ENCODE results near the gene MT2A.

MT2A gene

GRCh38 chr16:56632156-56632847, 23.9 kb downstream of the MT2A start, which contains the start of gene MT1M:
TSS of gene MT1M (plus strand) at chr16:56632659. CDS start at chr16:56632732, 73 bp downstream.
- peak in 41 of 42 donors; percentile 27 to 82 (median 61) for DNase-seq
- intact Hi-C loops (cut with DNase I) = no loop called here

DNA sequence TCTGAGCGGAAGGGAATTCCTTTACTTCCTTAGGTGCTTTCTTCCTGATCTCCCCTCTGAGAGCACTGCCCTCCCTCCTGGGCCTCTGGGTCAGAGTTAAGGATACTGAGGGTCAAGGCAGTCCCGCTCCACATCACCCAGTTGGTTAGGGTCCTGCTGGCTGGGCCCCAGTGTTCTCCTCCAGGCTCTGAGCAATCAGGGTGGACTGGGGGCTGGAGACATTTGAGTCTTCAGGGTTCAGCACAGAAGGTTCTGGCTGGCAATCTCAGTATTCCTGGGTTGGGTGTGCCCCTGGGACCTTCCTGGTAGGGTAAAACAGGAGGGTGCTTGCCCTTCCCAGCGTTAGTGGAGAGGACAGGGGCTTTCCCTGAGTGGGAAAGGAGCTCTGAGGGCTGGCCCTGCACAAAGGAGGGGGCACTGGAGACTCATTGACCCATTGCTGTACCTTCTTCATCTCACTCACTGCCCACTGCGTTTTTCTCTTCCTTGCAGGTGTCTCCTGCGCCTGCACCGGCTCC, 24.5 kb downstream of the MT2A start:
- intact Hi-C loops (cut with DNase I) = no loop called here
- DNase-seq = no peak

DNA sequence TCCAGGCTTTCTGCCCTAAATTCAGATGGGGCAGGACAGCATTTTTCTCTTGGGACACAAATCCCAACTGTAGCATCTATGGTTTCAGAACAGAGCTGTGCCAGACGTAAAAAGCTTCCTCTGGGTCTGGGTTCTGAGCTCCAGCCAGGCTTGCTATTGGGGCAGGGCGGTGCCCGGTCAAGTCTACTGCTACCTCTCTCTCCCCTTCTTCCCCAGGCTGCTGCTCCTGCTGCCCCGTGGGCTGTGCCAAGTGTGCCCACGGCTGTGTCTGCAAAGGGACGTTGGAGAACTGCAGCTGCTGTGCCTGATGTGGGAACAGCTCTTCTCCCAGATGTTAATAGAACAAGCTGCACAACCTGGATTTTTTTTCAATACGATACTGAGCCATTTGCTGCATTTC, 25.2 kb downstream of the MT2A start:
- intact Hi-C loops (cut with DNase I) = no loop called here
- no peak for DNase-seq

DNA sequence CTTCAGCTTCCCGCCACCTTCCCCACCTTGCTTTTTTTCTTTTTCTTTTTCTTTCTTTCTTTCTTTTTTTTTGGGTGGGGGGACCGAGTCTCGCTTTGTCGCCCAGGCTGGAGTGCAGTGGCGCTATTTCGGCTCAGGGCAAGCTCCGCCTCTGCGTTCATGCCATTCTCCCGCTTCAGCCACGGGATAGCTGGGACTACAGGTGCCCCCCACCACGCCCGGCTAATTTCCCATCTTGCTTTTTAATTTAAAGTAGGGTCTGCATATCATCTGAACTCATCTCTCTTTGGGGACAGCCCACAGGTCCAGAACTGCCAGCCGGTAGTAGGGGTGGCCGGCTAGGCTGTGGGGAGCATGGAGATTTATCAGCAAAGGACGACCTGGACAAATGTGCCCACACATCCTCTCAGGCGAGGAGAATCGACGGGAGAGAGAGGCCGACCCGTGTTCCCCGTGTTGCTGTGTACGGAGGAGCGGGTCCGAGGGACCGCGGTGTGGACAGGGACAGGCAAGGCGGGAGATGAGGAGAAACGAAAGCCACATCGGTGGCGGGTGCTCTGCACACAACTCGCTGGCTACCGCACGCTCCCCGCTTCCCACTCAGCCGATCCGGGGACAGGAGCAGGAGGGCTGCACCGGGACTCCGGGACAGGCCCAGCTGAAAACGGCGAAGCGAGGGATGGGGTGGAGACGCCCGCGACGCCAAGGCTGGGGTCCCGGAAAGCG, 26.5 kb downstream of the MT2A start:
- no peak for DNase-seq
- intact Hi-C loops (cut with DNase I) = no loop called here

DNA sequence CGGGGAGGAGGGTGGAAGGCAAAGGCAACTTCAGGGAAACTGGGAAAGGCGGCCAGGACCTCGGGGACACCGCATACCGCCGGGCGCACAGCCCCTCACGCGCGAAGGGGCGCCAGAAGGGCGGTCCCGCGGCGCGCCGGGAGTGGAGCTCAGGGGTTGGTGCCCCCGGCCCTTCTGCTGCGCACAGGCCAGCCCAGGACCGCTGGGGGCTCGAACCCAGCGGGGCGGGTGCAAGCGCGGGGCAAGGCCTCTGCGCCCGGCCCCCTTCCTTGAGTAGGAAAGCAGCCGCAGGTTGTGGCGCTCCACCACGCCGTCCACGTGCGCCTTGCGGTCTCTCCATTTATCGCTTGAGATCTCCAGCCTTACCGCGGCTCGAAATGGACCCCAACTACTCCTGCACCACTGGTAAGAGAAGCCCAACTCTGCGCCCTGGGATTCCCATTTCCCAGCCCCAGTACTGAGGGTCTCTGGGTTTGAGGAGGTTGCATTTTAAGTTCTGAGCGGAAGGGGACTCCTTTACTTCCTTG, 27.1 kb downstream of the MT2A start:
- no peak for DNase-seq
- intact Hi-C loops (cut with DNase I) = no loop called here

GRCh38 chr16:56636616-56637413, 28.4 kb downstream of the MT2A start:
- no peak for DNase-seq
- intact Hi-C loops (cut with DNase I) = no loop called here

DNA sequence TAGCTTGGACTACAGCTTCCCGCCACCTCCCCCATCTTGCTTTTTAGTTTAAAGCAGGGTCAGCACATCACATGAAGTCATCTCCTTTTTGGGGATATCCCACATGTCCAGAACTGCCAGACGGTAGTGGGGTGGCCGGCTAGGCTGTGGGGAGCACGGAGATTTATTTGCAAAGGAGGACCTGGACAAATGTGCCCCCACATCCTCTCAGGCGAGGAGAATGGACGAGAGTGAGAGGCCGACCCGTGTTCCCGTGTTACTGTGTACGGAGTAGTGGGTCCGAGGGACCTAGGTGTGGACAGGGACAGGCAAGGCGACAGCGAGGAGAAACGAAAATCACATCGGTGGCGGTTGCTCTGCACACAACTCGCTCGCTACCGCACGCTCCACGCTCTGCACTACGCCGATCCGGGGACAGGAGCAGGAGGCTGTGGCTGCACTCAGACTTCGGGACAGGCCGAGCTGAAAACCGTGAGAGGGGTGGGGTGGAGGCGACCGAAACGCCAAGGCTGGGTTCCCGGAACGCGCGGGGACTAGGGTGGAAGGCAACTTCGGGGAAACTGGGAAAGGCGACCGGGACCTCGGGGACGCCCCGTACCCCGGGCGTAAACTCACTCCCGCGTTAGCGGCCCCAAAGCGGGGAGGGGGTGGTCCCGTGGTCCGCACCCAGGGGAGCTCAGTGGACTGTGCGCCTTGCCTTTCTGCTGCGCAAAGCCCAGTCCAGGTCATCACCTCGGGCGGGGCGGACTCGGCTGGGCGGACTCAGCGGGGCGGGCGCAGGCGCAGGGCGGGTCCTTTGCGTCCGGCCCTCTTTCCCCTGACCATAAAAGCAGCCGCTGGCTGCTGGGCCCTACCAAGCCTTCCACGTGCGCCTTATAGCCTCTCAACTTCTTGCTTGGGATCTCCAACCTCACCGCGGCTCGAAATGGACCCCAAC, 29.7 kb downstream of the MT2A start, which contains the start of gene MT1A:
Gene MT1A (plus strand): TSS at position 853 of the 937 bp plus-strand sequence. CDS start 73 bp downstream, at position 926.
- DNase-seq = peak in 34 of 42 donors; percentile 19 to 79 (median 56)
- intact Hi-C loops (cut with DNase I) = no loop called here

GRCh38 chr16:56639045-56639444, 30.7 kb downstream of the MT2A start:
- intact Hi-C loops (cut with DNase I) = no loop called here
- DNase-seq = no peak

DNA sequence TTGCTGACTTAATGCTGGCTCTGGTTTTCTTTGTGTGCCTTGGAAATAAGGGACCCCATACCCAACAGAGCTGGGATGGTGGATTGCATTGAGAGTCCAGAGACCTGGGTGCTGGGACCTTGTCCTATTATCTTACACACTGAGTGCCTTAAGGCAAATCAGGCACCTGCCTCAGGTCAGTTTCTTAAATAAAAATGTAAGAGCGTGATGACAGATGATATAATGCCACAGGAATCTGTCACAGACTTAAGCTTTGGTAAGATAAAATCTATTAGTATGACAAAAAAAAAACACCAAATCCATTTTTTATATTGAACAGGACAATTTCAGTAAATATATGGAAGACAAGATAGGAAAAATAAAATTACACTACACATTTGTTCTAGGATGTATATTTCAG, 31.7 kb downstream of the MT2A start:
- intact Hi-C loops (cut with DNase I) = no loop called here
- no peak for DNase-seq

GRCh38 chr16:56641166-56641565, 32.8 kb downstream of the MT2A start:
- no peak for DNase-seq
- intact Hi-C loops (cut with DNase I) = no loop called here

GRCh38 chr16:56643080-56643778, 34.8 kb downstream of the MT2A start:
- peak in 27 of 42 donors; percentile 31 to 74 (median 51) for DNase-seq
- intact Hi-C loops (cut with DNase I) = no loop called here

- intact Hi-C loops (cut with DNase I) = no loop called here
- no peak for DNase-seq
Measured at GRCh38 chr16:56643833-56644232, 35.4 kb downstream of the MT2A start.

DNA sequence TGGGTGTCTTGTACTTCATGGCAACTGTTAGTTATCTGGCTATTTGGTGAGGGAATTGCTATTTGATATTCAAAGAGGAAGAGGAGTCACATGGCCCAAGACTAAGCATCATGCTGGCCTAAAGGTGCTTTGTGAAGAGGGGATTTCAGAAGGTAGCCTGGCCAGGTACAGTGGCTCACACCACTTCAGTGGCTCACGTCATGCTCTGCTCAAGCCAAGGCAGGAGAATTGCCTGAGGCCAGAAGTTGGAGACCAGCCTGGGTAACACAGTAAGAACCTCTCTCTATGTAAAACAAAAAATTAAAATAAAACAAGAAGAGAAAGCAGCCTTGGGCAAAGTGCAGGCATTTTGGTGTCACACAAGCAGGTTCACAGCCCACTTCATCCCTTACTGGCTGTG, 36.9 kb downstream of the MT2A start:
- intact Hi-C loops (cut with DNase I) = no loop called here
- no peak for DNase-seq

- no peak for DNase-seq
- intact Hi-C loops (cut with DNase I) = no loop called here
Measured at GRCh38 chr16:56645838-56646237, 37.5 kb downstream of the MT2A start.

DNA sequence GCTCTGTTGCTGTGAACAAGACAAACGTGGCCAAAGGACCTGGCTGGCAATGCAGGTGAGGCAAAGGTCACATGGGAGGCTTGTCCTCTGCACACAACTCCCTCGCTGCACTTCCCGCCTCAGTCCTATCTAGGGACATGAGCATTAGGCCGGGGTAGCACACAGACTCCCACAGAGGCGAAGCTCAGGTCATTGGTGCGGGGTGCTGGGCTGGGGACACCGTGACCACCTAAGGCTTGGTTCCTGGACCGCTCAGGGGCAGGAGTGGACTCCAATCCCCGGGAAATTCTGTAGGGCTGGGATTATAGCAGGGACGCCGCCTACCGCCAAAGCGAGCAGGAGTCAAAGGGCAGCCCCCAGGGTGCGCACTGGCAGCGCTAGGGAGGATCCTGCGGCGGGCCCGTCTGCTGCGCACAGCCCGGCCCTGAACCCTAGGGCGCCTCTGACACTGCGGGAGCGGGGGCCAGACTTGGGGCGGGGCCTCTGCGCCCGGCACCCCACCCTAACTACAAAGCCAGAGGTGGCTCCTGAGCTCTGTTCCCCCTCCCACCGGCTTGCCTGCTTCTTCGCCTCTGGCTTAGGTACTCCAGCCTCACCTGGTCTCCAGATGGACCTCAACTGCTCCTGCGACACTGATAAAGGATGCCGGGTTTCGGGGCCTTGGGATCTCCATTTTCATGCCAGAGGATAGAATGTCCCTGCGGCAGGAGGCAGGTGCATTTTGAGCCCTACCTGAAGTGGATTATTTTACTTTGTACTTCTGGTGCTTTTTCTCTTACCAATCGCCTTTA, 39.5 kb downstream of the MT2A start:
- DNase-seq = no peak
- intact Hi-C loops (cut with DNase I) = no loop called here

DNA sequence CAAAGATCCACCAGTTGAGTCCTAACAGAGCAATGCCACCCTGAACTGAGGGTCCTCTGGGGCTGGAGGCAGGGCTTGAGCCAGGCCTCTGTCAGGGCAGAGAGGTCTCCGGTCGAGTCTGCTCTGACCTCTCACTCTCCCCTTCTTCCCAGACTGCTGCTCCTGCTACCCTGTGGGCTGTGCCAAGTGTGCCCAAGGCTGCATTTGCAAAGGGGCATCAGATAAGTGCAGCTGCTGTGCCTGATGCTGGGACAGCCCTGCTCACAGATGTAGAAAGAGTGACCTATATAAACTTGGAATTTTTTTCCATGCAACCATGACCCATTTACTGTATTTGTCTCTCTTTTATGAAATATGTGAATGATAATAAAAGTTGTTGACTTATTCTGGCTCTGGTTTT, 40.9 kb downstream of the MT2A start:
- intact Hi-C loops (cut with DNase I) = no loop called here
- DNase-seq = no peak

DNA sequence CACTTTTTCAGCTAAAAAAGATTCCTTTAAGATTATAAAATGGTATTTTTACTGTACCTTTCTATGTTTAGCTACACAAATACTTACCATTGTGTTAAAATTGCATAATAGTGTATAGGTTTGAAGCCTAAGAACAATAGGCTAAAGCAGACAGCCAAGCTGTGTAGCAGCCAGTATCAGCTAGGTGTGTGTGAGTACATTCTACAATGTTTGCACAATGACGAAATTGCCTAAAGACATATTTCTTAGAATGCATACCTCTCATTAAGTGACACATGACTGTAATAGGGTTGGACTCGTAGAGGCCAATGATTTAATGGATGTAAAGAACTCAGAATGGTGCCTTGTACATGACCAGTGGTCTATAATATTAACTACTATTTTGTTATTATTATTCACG, 41.4 kb downstream of the MT2A start:
- DNase-seq = no peak
- intact Hi-C loops (cut with DNase I) = no loop called here
